T-helper 22 cell (primary cell): ENCODE data around the gene NR2F1.

ENCODE experiments used
- DNase-seq: peaks from one replicate; pipeline ENCODE4 v3.0.0-alpha.2; 2020; ENCODE audit warnings: low read depth

The NR2F1 gene

DNA sequence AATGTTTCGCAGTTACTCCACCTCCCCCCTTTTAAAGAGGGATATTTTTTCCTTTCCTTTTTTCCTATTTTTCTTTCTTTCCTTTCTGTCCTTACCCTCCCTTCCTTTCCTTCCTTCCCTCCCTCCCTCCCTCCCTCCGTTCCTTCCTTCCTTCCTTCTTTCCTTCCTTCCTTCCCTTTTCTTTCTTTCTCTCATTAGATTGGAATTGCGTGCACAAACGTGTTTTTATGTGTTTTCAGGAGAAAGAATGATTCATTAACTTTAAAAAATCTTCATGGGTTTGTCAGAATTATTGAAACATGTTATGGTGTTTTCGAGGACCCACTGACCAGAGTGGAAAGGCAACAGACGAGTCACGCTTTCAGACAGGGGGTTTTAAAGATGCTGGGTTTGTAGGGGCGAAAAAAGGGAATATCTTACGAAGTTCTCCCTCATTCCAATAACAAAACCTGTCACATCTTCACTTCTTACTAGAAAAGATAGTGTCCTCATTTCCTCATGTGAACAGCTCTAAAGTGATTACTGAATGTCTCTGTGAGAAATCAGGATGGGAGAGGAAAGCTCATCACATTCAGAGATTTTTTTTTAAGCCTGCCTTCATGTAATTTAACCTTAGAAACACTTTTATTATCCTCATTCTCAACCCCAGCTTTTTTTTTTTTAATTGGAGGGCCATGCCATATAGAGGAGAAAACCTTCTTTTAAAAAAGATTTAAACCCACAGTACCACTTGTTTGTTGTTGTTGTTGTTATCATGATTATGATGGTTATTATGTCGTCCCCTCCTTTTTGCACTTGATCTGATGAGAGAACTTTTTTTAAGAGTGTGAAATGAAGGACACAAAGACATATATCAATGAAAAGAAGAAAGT, 21.9 kb downstream of the NR2F1 start:
- no peak for DNase-seq

DNA sequence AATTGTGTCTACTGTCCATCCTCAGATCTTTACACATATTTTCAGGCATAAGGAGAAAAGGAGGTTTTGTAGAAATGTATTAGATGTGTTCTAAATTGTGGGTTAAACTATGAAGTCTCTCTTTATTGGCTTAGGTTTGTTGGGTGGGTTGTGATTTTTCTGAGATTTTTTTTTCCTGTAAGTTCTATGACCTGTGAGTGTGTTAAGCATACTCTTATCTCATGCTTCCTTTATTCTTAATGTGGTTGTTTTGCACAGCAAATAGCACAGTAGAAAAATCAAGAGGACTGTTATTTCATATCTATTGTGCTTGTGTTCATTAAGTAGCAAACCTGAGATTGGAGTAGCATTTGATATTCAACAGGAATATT, 23.3 kb downstream of the NR2F1 start:
- no peak for DNase-seq

DNA sequence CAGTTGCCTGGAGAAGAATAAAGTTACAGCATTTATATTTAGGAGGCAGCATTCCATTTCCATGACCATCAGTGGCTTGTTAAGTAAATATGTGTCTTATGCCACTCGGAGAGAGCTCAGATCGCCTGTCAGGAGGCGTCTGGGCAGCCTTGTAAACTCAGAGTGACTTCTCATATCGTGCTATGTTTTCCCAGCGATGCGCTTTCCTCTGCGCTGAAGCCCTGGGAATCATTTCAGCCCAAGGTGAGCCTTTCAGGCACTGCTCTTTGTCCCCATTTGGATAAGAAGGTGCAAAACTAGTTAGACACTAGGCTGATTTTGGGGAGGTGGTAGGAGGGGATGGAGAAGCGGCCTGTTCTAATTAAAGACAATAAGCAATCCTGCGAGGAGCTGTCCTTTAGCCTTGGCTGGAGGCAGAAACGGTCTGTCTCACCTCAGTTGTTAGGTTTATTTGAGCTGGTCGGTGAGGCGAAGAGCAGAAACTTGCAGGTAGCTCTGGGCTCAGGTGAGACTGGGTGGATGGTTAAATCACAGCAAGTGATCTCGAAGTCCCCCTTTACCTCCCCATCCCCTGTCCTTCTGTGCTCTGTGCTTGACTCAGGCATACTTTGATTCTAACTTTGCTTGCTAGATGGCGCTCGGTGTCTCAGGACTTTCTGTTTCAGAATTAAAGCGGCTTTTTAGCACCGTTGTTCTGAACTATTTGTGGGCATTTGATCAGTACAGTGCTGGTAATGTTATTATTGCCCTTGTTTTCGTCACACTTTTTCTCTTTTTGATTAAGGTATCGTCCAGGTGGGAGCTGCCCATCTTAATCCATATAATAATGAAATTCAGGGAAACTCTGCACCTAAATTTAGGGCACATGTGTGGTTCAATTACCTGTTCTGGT, 24.6 kb downstream of the NR2F1 start:
- DNase-seq, result no peak

DNA sequence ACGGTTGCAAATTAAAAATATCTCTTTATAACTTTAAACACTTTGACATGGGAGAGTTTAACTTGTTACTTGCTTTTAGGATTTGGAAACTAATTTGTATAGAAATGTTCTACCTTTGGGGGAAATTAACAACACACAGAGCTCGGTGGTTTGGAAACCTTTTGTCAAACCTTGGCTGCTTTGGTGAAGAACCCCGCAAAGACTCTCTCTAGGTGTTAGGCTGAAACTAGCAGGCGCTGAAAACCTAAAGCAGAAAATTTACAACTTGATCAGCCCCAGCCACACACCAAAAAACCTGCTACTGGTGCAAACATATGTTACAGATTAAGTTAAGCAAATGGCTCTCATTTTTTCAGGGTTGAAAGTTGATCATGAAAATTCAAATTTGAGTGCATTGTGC, 25.8 kb downstream of the NR2F1 start:
- no peak for DNase-seq

DNA sequence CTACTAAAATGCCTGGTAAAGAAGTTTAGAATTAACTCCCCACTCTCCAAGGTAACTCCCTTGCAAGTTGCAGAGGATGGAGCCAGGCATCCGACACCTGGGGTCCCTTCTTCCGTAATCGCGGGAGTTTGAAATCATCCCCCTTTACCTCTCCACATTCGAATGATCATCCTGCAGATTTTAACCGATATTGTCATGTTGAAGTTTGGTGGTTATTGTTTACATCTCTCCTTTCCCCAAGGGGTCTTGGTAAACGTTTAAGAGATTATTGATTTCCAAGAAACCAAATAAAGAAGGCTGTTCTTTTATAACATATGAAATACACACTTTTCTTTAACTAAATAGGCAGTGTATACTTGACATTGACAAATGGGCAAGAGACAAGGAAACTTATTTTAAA, 26.7 kb downstream of the NR2F1 start:
- no peak for DNase-seq

DNA sequence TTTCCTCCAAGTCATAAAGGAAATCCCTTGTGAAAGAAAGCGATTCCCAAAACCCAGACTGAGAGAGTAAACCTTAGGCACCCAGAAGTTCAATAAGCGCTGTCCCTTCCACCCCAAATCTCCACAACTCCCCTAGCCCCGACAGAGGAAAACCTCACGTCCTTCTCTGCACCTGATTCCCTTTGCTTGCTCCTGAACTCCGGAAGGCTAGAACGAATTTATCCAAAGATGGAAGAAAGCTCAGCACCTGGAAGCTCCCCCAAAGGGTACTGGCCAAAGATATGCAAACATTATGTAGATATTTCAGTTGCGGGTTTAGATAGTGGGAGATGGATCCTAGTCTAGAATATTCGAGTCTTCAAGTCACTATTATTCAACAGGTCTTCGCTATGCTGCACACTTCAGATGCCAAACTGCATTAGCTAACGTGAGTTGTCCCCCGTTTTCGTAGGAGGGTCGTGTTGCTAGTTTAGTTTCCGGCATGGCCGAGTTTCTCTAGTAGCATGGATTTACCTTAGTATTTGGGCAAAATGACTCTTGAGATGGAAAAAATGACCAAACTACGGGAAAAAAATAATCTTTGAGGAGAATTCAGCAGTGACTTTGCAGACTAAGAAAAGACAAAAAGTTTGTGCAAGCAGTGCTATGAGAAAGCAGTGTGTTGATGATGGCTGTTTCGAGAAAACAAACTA, 27.7 kb downstream of the NR2F1 start:
- DNase-seq, result no peak

DNA sequence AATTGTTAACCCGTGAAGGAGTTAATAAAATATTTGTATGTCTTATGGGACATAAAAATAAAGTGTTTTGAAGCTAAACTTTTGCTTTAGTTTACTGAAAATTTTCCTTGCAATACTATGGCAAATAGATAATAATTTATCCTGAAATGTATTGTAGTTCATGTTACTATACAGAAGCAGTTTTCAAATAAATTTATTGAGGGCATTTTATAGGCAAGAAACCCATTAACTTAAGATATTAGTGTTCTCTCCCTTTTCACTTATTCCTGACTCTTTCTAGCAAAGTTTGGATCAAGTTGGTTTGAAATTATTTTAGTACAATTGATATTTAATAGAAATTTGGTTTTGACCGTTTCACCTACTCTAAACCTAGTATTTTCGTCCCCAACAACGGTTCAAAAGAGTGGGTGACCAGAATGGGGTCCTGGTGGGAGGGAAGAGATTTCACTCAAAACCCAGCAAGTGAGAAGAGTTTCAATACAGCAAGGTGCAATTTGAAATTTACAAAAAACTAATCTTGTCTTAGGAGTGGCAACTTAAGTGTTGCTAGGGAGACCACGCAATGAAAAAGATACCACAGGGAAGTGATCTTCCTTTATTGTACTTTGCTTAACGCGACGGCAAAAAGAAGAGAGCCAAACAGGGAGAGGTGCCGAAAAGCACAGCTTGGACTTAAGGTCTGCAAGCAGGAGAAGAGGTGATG, 28.4 kb downstream of the NR2F1 start:
- no peak for DNase-seq

DNA sequence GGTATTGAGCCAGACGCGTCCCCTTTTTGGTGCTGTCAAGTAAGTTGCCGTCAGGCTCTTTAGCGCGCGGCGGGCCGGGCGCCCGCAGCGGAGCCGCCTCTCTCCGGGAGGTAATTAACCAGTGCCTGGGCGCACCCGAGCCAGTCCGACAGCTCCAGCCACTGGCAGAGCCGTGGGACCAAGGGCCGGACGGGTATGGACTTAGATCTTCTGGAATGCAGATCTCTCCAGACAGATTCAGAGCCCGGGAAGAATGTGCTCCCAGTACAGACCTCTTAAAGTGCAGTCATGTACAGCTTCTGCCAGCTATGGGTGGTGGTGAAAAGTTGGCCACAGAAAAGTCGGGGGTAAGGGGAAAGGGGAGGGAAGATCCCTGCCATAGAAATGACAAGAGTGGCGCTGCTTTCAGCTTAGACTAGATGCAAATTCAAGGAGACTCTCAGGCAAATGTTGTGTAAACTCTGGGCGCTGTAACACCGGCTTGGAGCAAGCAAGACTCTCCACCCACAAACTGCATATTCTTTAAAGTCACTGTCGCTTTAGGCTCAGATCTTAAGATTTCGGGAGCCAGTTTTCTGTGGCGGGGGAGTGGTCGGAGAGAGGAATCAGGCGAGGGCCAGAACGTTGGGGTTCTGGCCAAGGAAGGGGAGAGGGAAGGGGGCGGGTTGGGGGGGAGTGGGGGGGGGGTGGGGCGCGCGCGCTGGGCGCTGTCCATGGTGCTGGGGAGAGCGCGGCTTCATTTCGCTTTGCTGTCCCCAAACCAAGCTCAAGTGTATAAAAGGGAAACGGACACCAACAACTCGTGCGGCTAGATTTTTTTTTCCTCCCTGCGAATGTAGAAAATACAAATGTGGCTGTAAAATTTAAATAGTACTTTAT, 29.2 kb downstream of the NR2F1 start:
- DNase-seq, result no peak

DNA sequence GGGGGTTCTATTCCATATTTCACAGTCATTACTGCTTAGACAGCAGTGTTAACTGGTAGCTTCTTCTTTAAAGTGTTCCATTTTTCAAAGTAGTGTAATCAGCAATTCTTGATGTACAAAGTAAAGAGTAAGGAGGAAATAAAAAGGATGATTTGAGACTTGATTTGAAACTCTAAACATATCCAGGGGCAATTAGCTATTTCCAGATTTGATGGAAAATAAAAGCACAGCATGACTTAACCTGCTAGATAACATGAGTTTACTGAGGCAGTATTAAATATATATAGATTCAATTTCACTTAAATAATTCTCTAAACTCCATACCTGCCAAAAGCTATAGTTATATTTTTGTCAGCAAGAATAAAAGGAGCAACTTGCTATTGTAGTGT, 29.8 kb downstream of the NR2F1 start:
- DNase-seq, result no peak

DNA sequence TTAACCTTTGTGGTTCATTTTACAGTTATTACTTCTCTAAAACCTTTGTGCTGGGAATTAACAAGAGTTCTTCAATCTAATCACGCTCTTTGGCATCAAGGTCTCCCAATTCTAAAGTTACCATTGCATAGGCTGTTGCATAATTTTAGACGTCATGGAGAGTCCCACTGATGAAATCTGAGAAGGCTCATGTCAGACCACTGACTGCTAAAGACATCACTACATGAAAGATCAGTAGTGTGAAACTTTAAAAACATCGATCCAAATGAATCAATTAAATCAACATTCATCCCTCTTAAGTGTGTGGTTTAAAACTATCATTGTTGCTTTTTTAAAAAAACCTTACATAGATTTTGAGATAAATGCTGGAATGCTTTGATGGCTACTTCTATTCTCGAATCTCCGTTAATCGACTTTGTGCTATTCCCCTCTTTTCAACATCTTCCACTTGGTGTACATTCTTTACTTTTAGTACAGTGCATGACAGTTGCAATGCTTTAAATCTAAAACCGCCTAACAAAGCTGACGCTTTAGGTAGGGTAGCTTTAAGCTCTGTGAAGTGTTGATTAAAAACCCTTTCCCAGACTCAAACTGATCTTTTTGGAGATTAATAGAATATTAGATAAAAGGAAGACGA, 33.6 kb downstream of the NR2F1 start:
- DNase-seq, result no peak

DNA sequence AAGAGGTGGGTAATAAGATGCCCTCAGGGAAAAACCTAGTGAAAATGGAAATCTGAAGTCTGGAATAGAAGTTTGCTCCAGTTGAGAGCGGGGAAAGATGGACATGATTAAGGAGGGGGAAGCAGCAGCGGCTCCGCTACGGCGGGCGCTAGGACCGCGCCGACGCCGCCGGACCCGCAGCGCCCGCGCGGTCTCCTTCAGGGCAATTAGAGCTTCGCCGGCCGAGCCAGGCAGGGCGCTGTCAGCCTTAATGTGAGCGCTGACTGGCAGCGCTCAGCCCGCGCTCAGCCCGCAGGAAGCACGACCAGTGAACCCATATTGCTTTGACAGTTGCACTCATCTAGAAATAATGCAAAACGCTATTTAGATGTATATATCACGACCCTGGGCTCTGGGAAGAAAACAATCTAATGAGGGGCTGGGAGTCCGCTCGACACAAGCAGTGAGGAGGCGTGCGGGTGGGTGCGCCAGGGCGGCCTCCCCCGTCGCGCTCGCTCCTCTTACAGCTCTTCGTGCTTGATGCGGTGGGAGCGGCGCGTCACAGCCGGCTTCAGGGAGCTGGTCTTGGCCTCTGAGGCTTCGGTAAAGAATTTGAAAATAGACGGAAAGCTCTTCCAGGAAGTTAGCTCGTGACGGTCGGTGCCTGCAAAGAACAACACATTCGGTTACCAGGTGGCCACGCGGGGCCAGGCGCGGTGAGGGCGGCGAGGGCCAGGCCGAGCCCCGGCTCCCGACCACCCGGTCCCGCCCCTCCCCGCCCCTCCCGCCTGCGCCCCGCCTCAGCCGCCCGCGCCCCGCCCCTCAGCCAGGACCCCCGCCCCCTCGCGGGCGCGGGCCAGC, 37.7 kb downstream of the NR2F1 start:
- DNase-seq, result peak; percentile 47

DNA sequence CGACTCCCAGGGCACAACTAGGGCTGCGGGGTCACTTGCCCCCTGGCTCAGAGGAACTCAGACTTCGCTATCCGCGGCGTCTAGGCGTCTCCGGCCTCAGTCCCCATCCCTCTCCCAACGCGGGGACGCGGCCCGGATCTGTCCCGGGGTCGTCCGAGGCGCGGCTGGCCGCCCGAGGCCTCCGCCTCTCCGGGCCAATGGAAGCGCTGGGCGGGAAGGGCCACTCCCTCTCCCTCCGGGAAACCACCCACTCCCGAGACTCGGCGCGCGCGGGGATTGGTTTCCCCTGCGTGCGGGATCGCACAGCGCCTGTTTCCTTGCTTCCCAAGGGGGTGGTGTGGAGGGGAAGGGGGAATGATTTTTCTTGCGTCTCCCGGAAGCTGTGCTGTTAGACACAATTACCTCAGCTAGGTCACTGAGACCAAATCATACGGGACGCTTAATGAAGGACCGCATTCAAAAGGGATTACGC, 38.3 kb downstream of the NR2F1 start:
- DNase-seq, result no peak

DNA sequence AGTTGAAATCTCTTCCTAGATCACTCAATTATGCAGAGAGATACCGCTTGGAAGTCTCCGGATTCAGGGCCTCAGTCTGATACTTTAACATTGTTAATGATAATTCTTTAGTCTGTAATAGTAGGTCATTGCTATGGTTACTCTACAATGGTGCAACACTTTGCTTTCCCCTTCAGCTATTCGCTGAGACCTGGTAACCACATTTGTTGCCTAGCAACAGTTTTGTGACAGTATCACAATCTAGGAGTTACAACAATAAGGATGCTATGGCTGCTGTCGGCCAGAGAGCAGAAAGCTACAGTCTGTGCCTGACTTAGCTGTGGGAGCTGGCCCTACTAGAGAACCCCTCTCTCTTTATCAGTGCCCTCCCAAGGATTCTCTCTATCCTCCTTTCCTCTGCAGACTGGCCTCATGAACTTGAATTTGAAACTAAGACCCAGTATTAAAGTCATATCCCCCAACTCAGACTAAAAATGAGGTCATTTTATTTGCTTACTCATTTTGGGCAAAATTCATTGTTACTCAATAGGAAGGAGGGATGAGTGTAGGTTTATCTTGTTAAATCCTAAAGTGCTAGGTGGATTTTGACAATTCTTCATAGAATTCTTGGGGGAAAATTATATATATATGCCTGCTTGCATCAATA, 39.3 kb downstream of the NR2F1 start:
- DNase-seq, result peak; percentile 43

DNA sequence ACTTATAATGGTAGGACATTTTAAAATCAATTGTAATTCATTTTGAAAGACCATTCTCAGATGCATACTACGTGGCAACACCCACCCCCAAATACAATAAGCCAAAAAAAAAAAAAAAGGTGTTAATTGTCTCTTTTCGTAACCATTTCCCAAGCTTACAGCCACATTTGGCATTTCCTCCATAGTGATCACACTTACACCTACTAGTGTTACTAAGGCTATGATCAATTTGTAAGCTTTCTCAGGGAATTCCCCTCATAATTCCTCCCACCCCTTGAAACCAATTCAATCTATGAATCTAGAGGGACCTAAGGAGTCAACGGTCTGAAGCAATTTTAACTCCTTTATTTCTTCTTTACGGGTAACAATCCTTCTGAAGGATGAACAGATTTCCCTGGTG, 40.1 kb downstream of the NR2F1 start:
- DNase-seq, result no peak

DNA sequence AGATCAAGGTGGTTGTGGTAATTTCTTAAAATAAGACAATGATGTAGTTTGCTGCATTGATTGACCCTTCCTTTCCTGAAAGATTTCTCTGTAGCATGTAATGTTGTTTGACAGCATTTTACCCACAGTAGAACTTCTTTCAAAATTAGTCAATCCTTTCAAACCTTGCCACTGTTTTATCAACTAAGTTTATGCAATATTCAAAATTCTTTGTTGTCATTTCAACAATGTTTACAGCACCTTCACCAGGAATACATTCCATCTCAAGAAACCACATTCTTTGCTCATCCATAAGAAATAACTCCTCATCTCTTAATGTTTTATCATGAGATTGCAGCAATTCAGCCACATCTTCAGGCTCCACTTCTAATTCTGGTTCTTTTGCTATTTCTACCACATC, 43.8 kb downstream of the NR2F1 start:
- no peak for DNase-seq

DNA sequence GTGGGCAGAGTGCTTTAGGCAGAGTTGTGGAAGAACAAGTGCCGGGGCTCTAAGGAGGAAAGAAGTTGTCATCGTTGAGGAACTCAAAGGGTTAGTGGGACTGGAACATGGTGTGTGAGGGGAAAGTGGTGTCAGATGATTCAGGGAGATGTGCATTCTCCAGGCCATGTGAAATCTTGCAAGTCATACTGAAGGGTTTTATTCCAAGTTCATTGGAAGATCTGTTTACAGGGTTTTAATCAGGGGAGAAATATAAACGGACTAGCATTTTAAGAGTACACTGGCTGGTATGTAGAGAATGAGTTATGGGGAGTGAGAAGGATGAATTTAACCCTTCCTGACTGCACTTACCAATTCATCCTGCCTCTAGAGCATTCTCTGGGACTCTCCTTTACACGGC, 49.3 kb downstream of the NR2F1 start:
- DNase-seq, result no peak

DNA sequence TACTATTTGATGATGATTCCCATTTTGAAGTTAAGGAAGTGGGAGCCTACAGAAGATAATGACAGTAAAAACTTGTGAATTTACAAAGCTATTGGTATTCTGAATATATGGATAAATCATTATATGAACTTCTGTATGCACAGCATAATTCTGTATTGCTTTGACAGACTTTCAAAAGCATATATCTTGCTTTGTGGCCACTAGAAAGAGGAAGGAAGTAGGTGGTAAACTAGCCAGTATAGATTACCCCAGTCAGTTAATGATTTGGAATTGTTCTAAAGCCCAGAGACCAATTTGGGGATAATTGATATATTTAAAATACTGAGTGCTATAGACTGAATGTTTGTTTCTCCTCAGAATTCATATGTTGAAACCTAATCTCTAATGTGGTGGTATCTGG, 53.0 kb downstream of the NR2F1 start:
- no peak for DNase-seq

DNA sequence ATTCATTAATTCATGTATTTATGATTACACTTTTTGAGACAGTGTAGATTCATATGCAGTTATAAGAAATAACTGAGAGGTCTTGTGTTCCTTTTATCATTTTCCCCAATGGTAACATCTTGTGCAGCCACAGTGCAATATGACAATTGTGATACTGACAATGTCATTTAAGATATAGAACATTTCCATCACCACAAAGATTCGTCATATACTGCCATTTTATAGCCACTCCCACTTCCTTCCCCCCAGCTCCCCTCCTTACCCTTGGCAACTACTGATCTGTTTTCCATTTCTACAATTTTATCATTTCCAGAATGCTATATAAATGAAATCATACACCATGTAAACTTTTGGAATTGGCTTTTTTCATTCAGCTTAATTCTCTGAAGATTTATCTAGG, 53.8 kb downstream of the NR2F1 start:
- DNase-seq, result no peak

DNA sequence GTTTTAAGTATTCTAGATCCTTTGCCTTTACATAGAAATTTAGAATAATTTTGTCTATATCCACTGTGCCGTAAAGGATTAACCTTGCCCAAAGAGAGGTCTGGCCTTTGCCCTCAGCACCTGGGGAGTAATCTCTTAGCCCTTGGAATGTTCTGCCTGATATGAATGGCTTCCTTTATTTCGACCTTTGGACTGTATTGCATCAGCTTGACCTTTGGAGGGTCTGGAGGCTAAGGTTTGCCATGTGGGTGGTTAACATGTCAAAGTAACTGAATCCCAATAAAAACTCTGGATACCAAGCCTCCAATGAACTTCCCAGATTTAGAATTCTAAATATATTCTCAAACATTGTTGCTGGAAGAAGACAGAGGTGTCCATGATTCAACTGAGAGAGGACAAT, 54.7 kb downstream of the NR2F1 start:
- DNase-seq, result no peak
